ENCODE data around the gene TSPAN12.
A peak's percentile ranks its signal among the peaks of the same experiment; 100 is the strongest.
"Not testable (repeated sequence)": the region's sequence is repeated elsewhere in the genome, so short reads cannot be mapped to it uniquely, and the experiment has no call there.

The TSPAN12 gene, protein sequence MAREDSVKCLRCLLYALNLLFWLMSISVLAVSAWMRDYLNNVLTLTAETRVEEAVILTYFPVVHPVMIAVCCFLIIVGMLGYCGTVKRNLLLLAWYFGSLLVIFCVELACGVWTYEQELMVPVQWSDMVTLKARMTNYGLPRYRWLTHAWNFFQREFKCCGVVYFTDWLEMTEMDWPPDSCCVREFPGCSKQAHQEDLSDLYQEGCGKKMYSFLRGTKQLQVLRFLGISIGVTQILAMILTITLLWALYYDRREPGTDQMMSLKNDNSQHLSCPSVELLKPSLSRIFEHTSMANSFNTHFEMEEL

GRCh38 chr7:120857588-120858573 is at the start of gene TSPAN12:
Gene TSPAN12, minus strand, starts transcription at chr7:120858144. Its CDS starts 1,381 bp downstream, at chr7:120856763.
- peak; percentile 38 for DNase-seq

DNA sequence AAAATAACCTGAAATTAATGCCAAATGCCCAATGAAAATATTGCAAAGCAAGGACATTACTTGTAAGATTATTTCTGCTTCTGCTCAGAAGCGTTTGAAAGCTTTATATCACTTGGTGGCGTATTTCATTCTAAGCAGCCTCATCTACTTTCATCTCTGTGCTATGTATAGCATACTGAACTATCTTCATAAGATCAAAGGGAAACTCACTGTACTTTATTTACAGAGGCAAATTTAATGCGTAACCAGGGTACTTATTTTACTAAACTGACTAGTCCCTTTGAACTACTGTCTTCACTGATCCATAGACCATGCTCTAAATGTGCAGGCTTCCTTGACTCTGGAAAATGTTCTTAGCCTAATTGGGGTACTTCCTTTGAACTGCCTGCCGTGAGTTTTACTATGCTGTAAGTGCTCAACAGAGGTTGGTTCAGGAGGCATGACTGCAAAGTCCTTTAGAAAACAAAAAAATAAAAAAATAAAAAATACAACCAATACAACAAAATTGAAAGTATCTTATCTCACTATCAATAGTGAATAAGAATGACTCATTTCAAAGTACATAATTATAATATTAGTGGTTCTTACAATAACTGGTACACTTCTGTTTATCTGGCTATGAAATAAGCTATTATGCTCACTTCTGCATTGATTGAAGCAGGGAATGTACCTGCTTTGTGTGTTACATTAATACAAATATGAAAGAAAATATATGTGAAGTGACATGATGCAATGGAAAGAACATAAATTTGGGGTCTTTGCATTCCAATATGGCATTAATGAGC is 41.0 kb upstream of the TSPAN12 start:
- no peak for DNase-seq

DNA sequence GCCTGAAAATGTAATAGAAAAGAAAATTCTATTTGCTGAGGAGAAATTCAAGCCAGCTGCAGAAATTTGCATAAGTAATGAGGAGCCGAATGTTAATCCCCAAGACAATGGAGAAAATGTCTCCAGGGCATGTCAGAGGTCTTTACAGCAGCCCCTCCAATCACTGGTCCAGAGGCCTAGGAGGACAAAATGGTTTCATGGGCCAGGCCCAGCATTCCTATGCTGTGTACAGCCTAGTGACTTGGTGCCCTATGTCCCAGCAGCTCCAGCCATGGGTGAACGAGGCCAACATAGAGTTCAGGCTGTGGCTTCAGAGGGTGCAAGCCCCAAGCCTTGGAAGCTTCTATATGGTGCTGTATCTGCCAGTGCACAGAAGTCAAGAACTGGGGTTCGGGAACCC is 37.3 kb upstream of the TSPAN12 start:
- not testable (repeated sequence) for DNase-seq

- not testable (repeated sequence) for DNase-seq
Measured at GRCh38 chr7:120885602-120886001, 27.7 kb upstream of the TSPAN12 start.

DNA sequence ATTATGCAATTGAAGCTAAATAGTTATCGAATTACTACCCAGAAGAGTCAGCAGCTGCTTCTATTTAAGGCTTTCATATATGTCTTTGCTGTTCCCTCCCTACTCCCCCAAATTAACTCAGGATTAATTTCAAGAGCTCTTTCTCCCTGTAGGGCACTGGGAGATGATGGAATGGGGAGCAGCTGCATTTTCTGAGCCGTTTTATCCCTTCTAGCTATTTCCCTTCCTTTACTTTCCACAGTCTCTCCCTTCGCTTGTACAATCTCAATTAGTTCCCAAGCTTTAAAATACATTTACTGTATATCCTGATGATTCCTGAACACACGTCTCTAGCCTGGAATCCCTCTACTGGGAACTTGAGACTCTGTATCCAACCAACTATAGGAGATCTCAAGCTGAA is 19.8 kb upstream of the TSPAN12 start:
- no peak for DNase-seq

- DNase-seq = no peak
Measured at GRCh38 chr7:120876922-120877321, 19.0 kb upstream of the TSPAN12 start.

- DNase-seq = no peak
Measured at GRCh38 chr7:120874722-120875121, 16.8 kb upstream of the TSPAN12 start.

- DNase-seq = no peak
Measured at GRCh38 chr7:120874016-120874415, 16.1 kb upstream of the TSPAN12 start.

DNA sequence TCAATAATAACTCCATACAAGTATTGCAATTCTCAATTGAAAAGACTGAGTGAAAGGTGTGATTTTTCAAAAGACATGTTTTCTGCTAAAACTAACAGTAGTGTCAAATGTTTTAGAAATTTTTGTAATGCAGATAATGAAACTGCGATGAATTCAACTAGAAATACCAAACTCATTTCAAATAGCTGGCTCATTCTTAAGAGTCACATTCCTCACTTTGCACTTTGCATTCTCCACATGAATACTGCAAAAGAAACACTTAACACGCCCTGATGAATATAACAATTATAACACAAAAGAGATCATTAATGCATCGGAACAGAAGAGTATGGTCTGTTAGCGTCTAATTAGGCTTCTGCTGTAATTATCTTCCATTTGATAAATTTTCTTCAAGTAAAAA is 15.5 kb upstream of the TSPAN12 start:
- DNase-seq = no peak

- no peak for DNase-seq
Measured at GRCh38 chr7:120869700-120870099, 11.8 kb upstream of the TSPAN12 start.

DNA sequence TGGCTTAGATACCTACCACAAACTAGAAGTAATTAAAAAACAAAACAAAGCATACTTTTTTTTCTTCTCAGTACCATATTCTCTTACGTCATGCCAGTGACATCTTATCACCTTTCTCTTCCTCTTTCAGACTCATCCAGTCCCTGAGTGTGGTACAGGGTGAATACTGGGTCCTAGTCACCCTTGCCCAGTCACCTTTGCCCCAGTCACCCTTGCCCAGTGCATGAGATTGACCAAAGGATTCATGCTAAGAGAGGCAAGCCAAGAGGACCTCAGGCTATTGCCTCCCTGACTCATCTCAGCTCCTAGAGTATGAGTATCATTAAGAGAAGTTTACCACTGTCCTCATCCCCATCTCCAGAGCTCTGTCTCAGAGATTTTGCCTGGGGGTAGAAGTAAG is 10.0 kb upstream of the TSPAN12 start:
- no peak for DNase-seq

- DNase-seq = no peak
Measured at GRCh38 chr7:120865191-120865981, 7.4 kb upstream of the TSPAN12 start.

DNA sequence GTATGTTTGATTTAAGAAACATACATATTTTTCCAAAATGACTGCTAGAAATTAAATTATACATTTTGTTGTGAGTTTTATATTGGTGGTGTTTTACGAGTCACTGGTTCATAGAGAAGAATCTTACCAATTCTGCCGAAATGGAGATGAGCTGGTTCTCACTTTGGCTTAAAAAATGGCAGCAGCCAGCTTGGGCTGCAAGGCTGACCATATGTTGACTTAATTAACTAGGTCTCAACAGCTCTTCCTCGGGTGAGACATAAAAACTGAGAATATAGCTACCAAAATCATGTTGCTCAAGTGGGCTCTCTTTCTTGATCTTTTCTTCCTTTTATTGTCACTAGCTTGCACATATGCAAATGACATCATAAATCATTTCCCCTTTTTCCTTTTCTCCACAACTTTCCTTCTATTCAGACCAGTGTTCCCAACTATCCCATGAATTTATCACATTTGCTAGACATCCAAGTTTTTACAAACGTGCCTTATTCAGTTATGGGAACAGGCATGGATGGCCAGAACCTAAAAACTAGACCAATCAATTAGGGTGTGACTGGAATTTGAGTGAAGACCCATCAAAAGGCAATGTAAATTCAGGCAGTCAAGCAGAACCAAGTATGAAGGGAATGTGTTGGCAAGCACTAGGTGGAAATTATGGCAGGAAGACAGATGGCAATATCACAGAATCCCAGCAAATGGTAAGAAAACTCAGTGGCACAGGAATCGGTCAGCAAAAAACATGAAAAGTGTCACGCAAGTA is 6.4 kb upstream of the TSPAN12 start:
- no peak for DNase-seq

- DNase-seq = no peak
Measured at GRCh38 chr7:120862987-120863590, 5.1 kb upstream of the TSPAN12 start.

DNA sequence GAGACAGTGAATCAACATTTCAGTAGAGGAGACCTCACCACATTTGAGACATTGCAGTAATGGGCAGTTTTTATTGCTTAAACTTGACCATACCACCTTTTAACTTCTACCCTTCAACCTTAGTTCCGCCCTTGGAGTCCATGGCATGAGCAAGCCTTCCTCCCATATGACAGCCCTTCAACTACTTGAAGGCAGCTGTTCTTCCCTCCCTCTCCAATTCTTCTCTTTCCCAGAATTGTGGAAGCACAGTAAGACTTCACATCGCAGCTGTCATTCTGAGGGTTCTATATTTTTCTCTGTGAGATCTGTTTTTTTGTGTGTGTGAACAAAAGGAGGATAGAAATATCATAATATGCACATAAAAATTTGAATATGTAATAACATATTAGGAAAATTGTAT is 2.2 kb upstream of the TSPAN12 start:
- no peak for DNase-seq

DNA sequence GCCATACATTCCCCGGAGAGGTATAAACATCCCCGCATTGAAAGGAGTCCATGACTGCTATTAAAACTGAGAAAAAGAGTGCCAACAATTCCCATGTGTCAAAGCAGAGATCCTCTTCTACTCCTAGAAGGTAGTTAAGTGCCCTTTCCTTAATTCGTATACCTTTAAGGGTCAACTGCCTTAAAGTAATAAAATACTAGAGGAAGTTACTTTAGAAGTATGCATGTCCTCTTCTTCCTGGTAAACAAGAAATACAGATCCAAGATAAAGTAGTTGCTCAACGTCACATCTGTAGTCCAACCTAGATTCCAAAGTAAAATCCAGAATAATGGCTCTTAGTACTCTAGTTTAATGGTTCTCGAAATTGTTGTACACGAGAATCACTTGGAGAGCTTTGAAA is 1.5 kb upstream of the TSPAN12 start:
- DNase-seq = no peak

DNA sequence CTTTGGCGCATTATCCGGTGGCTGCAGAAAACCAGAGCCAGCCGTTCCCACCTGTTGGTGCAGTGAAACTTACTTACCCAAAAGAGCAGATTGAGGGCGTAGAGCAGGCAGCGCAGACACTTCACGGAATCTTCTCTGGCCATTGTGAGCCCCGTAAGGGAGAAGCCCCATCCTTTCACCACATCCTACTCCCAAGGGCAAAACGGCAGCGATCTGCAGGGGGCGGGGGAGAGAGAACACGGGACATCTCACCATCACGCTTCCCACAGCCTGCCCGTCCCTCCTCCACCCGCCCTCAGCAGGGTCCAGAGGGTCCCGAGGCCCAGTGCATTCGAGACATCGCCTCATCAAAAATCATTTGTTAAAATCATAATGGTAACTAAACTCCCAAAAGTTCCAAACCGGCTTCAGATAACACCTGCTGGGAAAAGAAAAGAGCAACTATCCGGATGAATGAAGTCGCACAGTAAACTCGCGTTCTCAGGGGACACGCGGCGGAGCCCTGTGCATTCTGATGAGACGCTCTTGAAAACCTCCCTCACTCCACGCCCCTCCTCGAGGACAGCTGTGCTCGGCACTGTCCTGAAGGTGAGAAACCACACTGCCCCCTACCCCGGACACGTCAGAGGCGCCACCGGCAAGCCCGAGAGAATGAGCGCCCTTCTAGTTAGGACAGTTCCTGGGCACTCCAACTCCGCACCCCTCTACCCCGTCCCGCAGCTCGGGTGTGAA is 1.2 kb downstream of the TSPAN12 start:
- DNase-seq = peak; percentile 4

GRCh38 chr7:120856198-120856597 is 1.7 kb downstream of the TSPAN12 start:
- DNase-seq = no peak

DNA sequence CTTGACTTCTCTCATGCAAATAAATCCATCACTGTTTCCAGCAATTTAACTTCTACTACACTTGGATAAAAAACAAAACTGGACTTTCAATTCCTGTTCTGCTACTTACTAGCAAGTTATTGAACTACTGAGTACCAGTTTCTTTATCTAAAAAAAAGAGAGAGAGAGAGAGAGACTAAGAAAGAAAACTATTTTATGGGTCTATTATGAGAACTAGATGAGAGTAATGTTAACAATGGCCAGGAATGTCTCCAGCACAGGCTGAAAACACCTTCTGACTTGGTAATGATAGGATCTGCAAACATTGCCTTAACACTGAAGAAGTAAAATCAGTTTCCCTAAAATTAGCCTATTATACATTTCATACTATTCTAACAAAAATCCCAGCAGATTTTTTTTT is 5.2 kb downstream of the TSPAN12 start:
- no peak for DNase-seq

GRCh38 chr7:120843109-120843508 is 14.8 kb downstream of the TSPAN12 start:
- no peak for DNase-seq
